NOMO-1 treated with DMSO at 0.1 percent for 48 hours (cell line): Measurements from ENCODE around the gene METTL16.

ENCODE experiments used
- DNase-seq: peaks from one replicate; lab custom pipeline; 2025; ENCODE audit not compliant: unreplicated experiment; lab: John Stamatoyannopoulos, UW

METTL16 gene

GRCh38 chr17:2397247-2398171, 114.2 kb downstream of the METTL16 start:
- DNase-seq = no peak

DNA sequence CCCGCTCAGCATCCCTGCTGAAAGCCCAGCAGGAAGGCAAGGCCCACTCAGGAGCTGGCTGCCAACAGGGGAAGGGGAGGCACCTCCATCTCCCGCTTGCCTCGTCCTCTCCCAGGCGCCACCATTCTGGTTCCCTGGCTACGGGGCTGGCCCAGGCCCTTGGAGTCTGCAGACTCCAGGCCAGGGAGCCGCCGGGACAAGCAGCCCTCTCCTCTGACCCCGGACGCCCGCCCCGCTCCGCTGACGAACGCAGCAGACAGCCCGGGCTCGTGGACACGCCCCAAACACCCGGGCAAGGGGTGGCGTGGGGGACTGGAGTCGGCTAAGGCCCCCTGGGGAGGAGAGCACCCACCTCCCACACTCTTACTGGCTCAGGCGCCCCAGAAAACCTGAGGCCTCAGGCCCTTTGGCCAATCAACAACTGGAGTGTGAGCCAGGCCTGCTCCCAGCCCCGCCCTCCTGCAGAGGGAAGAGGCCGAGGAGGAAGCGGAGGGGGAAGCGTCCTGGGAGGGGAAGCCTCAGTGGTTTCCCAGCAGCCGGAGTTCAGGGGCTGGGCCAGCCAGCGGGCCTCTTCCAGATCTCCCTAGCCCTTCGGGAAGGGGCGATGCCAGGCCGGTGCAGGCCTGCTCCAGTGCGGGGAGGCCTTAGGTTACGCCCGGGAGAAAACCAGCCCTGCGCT, 115.0 kb downstream of the METTL16 start:
- DNase-seq = peak; percentile 93

GRCh38 chr17:2396192-2396567, 115.5 kb downstream of the METTL16 start:
- DNase-seq = no peak

- DNase-seq = no peak
Observed at GRCh38 chr17:2395258-2396181, 116.2 kb downstream of the METTL16 start.

GRCh38 chr17:2394775-2395201, 116.9 kb downstream of the METTL16 start:
- no peak for DNase-seq

- DNase-seq = no peak
Observed at GRCh38 chr17:2393954-2394749, 117.5 kb downstream of the METTL16 start.

DNA sequence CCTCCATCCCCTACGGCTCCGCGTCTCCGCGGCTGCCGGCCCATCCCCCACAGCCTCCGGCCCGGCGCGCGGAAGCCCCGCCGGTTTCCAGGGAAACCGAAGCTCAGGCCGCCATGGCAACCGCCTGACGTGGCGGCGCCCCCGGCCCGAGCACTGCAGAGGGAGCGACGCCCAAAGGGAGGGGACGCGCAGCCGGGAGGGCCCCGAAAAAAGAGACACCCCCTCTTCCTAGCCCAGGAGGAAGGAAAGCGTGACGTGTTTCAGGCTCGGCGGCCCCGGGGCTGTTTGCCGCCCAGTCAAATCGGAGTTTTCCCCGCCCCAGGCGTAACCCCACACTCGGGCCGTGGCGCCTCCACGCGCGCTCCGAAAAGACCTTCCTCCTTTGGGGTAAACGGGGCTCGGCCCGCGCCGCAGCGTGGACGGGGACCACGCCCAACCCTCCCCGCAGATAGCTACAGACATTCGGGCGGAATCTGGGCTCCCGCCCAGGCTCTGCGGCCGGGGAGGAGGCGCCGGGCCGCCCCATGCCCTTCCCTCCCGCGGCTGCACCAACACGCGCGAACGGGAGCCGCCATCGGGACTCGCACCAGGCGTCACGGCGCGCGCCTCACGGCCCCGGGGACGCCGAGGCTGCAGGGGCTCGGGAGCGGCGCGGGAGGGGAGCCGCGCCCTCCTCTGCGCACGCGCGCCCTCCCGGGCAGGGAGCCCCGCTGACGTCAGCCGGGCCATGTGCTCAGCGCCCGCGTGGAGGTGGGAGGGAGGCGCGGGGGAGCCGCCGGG, 118.3 kb downstream of the METTL16 start:
- DNase-seq = peak; percentile 78

- DNase-seq = peak; percentile 99
Observed at GRCh38 chr17:2392252-2393173, 119.2 kb downstream of the METTL16 start.

- DNase-seq = no peak
Observed at GRCh38 chr17:2391597-2392251, 120.0 kb downstream of the METTL16 start.

- DNase-seq = no peak
Observed at GRCh38 chr17:2390199-2390836, 121.4 kb downstream of the METTL16 start.

DNA sequence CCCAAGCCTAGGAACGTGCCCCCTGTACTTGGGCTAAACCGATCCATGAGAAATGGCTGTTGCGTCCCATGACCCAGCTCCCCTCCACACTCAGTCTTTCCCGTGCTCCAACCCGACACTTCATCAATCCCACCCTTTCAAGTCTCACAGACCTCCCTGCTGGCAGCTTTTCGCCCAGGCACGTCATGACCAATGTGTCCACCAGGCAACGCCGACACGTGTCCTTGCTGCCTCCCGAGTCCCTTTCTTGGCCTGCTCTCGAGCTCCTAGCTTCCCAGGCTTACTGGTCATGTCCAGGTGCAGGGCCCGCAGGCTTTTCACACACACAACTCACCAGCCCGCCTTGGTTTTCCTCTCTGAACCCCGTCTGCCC, 123.0 kb downstream of the METTL16 start:
- DNase-seq = no peak

GRCh38 chr17:2388020-2388682, 123.5 kb downstream of the METTL16 start:
- no peak for DNase-seq

DNA sequence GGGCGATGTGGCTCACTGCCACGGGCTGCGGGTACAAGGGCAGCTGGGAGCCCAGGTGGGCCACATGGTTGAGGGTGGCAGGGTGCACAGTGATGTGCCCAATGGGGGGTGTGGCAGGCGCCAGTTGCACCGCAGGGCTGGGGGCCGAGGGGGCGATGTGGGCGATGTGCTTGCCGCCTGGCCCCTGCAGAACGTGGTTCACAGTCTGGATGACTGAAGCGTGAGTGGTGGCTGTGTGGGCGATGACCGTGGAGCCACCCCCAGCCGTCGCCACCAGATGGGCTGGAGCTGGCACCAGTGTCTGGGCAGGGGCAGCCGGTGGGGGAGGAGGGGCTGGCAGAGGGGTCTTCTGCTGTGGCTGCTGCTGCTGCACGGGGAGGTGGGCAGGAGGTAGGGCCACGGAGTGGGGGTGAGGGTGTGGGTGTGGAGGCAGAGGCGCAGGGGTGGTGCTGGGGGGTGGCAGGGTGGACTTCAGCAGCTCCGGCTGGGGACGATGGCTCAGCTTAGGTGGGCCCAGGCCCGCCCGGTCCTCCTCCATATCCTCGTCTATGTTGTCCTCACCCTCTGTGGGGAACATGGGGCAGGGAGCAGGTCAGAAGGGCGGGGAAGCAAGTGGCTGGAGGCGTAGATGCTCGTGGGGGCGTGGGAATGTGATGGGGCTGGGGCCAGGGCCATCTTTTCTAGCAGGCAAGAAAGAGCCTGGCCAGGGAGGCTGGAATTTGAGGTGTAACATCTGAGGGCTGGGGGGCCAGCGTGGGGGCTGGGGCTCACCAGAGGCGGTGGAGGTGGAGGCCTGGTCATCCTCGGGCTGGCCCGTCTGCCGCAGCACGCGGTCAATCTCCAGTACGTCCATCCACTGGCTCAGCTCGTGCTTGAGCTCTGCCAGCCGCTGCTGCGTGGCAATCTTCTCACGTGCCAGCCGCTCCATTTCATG, 124.3 kb downstream of the METTL16 start:
- DNase-seq = no peak

DNA sequence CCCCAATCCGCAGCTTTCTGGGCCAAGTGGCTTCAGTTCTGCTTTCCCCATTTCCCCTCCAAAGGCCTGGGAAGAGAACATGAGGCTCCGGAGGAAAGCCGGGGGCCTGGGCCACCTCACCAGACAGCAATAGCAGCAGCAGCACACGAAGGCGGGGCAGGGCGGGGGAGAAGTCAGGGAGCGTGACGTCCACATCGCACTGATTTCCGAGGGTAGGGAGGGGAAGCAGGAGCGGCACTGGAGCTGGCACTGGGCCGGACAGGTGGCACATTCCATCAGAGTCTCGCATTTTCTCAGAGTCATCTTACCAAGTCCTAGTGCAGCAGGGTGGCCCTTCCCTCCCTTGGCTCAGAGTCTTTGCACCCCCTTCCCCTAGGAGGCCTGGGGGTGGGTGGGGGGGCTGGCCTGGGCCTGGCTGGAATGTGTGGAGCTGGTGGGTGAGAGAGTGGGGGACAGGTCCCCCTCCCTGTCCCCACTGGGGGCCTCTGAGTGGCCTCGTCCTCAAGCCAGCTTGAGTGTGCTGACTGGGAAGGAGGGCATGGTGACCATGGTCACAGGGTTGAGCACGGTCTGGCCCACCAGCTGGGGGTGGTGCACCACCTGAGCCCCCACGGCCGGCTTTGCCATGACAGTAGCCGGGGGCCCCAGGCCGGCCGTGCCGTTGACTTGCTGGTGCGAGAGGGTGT, 125.1 kb downstream of the METTL16 start:
- DNase-seq = no peak
